ENCODE measurements around the gene ZYG11A.

DNA sequence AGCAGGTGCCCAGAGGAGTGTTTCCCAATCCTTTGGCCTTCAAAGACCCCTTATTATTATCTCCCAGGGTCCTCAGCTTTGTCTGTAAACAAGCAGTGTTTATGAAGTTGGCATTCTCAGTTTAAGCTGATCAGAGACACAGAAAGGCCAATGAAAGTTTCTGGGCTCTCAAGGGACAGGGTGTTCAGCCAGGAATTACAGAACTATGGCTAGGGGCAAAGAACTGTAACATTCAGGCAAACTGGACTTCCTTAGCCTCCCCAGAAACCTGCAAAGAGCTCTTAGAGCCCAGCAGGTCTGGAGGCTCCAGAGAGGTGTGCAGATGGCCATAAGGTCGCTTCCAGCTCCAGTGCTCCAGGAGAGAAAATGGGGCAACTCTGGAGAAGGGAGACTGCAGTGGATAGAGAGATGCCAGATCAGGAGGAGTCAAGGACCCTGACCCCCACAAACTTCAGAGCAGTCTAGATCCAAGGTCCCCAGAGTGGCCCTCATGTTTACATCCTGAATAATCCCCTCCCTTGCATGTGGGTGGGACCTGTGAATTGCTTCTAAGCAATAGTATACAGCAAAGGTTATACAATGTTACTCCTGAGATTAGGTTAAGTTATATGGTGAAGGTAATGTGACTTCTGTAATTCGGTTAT lies 72.8 kb downstream of the ZYG11A start:
- TF ChIP-seq POLR2AphosphoS5 (IDR thresholded peaks at IDR 0.05; ENCODE audit: insufficient read depth, low read depth, low read length) (no peak), MAX (IDR thresholded peaks at IDR 0.05; ENCODE audit: insufficient read depth, insufficient read length) (no peak), FOS (IDR thresholded peaks at IDR 0.05; ENCODE audit: borderline replicate concordance, insufficient read depth, low read length) (no peak), POLR2A (IDR thresholded peaks at IDR 0.05; ENCODE audit: low read depth, low read length) (no peak)
- TF ChIP-seq, protein P1, sequence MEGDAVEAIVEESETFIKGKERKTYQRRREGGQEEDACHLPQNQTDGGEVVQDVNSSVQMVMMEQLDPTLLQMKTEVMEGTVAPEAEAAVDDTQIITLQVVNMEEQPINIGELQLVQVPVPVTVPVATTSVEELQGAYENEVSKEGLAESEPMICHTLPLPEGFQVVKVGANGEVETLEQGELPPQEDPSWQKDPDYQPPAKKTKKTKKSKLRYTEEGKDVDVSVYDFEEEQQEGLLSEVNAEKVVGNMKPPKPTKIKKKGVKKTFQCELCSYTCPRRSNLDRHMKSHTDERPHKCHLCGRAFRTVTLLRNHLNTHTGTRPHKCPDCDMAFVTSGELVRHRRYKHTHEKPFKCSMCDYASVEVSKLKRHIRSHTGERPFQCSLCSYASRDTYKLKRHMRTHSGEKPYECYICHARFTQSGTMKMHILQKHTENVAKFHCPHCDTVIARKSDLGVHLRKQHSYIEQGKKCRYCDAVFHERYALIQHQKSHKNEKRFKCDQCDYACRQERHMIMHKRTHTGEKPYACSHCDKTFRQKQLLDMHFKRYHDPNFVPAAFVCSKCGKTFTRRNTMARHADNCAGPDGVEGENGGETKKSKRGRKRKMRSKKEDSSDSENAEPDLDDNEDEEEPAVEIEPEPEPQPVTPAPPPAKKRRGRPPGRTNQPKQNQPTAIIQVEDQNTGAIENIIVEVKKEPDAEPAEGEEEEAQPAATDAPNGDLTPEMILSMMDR (IDR thresholded peaks at IDR 0.05; ENCODE audit: extremely low read depth in 1 of 2, insufficient read depth in 1 of 2, low read depth in 1 of 2, low read length in 2 of 2): no peak

Measured in endothelial cell of umbilical vein (primary cell).